Left renal pelvis (tissue), 4 donors: ENCODE data around the gene TEX30. TPM values are rescaled to one million over a fixed set of nuclear protein-coding genes. Genes with fewer than 3 reads are reported as not detected.
"Not testable (repeated sequence)": the region's sequence is repeated elsewhere in the genome, so short reads cannot be mapped to it uniquely, and the experiment has no call there.

Source experiments
- DNase-seq, 4 donors: peaks; one replicate each; pipeline ENCODE4 v3.0.0-alpha.2; 2013; ENCODE audit warnings: low read depth in 4 of 4, low spot score in 3 of 4
- polyA plus RNA-seq, 4 donors: library from polyadenylated mRNA; unstranded; fragments of 120-200 nt; gene quantifications; one replicate each; pipeline ENCODE4 v1.2.1, GENCODE V29; 2013; ENCODE audit not compliant: insufficient read length in 4 of 4

TEX30 gene
- polyA plus RNA-seq, 4 donors: 21.5 to 34.8 (median 32.3) TPM

GRCh38 chr13:102780656-102781055, 7.1 kb upstream of the TEX30 start:
- not testable (repeated sequence) for DNase-seq

DNA sequence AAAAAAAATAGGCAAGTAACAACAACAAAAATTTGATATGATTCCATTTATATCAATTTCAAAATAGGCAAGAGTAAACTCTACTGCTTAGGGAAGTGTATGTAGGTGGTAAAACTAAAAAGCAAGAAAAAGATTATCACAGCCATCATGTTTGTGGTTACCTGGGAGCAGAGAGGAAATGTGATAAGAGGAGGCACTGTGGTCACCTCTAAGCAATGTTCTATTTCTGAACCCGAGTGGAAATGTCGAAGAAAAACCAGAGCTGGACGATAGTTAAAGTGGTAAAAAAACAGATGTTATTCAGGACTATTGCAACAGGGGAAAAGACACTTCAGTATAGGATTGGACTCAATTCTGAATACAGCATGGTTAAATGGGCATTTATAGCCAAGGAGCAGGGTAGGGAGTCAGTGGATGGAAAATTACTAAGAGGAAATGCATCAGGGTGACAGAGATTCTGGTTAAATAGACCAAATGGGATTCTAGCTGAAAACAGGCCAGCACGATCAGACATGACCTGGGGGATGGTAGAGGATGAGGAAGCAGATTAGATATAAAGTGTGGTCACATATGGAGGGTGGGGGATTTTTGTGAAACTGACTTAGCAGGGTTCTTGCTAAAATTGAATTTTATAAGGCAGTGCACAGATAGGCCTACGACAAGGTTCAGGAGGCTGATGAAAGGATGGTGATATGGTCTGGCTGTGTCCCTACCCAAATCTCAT, 6.0 kb upstream of the TEX30 start:
- DNase-seq: no peak

DNA sequence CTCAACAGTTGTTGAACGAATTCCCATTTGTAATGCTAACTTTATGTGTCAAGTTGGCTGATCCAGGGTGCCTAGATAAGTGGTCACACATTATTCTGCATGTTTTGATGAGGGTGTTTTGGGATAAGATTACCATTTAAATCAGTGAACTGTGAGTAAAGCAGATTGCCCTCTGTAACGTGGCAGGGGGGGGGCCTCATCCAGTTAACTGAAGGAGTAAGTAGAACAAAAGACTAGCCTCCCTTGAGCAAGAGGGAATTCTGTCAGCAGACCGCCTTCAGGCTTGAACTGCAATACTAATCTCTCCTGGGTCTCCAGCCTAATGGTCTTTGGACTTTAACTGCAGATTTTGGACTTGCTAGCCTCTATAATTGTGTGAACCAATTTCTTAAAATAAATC, 4.2 kb upstream of the TEX30 start:
- no peak for DNase-seq

DNA sequence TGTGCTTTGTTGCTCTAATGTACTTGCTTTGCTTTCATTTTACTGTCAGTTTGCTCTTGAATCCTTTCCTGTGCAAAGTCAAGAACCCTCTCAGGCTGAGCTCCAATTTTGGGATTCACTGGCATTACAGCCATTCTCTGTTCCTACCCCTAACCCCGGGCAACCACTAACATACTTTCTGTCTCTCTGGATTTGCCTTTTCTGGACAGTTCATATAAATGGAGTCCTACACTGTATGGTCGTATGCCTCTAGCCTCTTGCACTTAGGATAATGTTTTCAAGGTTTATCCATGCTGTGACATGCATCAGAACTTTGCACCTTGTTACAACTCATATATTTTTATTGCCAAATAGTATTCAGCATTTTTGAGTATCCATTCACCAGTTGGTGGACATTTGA, 2.7 kb upstream of the TEX30 start:
- DNase-seq: no peak

DNA sequence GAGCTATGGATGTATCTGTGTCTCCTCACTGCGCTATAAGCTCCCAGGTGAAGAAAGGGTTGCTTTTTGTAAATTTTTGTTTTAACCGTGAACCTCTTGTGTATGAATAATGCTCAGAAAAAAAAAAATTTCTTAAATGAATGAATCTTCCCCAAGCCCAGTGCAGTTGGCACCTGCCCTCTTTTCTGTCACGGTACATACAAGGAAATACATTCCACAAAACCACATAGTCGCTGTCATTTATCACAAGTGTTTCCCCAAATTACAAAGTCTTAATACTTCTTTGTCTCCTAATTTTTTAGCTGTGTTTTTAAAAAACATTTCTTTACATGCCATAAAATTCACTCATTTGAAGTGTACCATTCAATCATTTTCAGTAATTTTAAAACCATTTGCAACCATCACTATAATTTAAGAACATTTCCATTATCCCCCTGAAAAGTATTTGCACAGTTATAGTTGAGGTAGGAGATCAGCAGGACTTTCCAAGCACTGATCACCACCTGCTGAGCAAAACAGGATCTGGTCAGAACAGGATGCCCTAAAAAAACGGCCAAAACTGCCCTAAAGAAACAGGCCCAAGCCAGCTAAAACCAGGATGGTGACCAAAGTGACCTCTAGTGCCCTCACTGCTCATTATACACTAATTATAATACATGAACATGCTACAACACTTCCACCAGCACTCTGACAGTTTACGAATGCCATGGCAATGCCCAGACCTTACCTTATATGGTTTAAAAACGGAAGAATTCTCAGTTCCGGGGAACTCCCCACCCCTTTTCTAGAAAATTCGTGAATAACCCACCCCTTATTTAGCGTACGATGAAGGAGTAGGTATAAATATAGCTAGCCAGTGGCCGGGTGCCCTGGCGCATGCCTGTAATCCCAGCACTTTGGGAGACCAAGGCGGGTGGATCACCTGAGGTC, 1.3 kb upstream of the TEX30 start:
- no peak for DNase-seq

GRCh38 chr13:102774214-102774568, 605 bp upstream of the TEX30 start:
- no peak for DNase-seq

- no peak for DNase-seq
Measured at GRCh38 chr13:102772042-102772425, 1.6 kb downstream of the TEX30 start.

- DNase-seq: no peak
Measured at GRCh38 chr13:102771298-102772041, 2.1 kb downstream of the TEX30 start.

- DNase-seq: no peak
Measured at GRCh38 chr13:102770435-102770834, 3.2 kb downstream of the TEX30 start.

DNA sequence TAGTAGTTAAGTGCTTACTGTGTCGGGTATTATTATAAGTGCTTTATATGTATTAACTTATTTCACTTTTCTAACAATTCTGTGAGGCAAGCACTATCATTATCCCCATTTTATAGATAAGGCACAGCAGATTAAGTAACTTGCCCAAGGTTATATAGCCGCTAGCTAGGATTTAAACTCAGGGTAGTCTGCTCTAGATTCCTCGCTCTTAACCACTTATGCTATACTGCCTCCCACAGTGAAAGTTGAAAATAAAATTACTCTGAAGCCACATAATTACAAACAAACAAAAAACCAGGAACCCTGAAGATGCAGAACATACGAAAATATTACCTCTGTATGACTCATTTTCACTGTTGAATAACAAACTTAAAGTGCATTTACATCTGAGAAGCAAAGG, 3.9 kb downstream of the TEX30 start:
- DNase-seq: no peak

DNA sequence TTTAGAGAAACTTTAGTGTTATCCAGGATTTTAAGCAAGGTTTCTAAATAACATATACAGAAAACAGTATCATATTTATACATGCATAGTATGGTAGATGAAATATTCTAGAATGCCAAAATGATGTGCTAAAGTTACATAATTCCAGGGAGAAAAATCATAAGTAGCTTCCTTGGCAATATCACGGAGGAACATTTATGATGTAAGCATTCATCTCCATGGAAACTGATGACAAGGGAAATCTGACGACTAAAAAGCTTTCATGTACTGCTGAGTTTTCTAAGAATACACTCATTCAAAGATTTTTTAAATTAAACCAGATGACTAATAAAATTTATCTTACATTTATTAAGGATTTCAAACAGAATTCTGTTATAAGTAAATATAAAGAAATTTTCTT, 4.7 kb downstream of the TEX30 start:
- DNase-seq: no peak

GRCh38 chr13:102763741-102764140, 9.8 kb downstream of the TEX30 start:
- DNase-seq: no peak

DNA sequence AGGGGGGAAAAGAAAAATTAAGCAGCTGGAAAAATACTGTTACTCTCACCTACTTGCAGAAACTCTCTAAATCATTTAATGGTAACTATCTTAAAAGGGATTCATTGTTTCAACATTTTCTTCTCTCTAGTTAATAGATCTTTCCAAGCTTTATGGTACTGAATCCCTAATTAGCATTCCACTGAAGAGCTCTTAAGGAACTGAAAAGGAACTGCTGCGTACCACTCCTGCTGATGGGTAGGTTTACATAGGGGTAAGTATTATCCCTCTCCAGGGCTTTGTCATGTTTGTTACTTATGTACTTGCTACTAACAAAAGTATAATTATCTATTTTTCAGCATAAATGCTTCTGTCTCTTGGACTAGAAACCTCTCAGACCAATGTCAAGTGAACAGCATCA, 12.5 kb downstream of the TEX30 start:
- no peak for DNase-seq

GRCh38 chr13:102758842-102759241, 14.7 kb downstream of the TEX30 start:
- no peak for DNase-seq

DNA sequence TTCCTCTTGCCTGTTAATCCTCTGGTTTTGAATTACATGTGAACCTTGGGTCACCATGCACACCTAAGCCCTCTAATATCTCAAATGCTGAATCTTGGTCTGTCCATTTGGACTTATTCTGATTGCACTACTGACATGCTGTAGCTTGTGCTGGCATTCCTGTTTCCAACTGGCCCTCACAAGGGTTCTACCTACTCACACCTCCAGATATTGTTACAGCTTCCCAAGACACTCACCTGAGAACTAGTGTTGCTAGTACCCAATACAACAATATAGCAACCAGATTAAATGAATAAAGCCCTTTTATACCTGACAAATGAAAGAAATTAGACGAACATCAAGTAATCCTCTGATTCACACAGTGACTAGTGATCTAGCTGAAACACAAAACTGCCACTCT, 16.6 kb downstream of the TEX30 start:
- no peak for DNase-seq

DNA sequence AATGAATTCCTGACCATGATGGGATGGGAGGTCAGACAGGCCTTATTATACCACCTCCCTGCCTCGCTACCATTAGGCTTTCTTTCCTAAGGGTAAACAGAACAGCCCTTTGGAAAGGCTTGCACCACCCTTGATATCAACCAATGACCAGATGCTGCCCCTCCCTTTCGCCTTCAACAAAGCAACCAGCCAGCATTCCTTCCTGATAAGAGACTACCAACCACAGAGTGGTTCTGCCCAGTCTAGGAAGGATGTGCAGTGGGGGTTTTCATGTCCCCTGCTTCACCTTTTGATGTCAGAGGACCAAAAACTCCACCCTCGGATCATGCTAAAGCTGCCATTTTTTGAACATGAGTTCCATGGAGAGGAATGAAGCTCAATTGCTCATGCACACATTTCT, 21.7 kb downstream of the TEX30 start:
- no peak for DNase-seq

DNA sequence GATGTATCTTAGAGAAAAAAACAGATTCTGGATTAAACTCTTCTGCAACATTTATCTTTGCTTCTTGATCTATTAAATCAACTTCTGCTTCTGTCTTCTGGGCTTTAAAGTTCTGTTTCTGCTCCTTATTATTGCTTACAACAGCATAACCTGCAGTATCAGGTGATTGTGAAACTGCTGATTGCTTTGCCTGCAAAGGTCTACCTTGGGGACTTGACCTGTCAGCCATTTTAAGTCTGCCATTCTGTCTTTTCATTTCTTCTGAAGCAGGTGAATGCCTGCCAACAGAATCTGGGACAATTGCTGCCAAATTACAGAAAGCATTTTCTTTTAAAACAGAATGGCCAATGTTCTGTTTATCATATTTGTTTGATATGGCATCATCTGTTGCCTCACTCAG, 31.1 kb downstream of the TEX30 start:
- no peak for DNase-seq

- no peak for DNase-seq
Measured at GRCh38 chr13:102742101-102742500, 31.5 kb downstream of the TEX30 start.

DNA sequence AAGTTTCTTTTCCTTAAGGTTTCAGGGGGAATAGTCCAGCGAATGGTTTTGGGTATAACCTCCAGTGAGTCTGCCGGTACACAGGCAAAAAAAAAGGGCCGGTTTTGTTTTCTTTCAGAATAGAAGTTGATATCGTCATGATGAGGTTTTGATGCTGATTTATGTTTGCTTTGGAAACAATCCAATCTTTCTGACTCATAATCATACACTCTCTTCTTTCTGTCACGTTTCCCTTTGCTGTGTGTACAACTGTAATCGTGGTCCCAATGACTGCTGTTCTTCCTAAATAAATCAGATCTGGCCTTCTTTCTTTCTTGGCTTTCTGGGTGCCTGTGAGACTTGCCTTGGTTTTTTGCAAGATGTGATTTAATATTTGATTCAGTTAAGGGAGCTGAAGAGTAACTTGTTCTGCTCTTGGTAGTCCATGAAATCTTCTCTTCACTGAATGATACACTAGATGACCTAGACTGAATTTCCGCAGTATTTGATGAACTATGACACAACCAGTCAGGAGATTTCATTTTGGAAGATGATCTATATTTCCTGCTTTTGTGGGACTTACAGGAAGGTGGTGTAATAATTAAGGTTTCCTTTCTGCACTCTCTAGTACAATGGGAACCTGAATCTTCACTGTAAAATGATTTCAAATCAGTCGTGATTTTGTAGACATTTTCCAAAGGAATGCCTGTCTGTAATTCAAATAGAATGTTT, 43.9 kb downstream of the TEX30 start:
- DNase-seq: no peak

- no peak for DNase-seq
Measured at GRCh38 chr13:102726430-102726829, 47.2 kb downstream of the TEX30 start.

DNA sequence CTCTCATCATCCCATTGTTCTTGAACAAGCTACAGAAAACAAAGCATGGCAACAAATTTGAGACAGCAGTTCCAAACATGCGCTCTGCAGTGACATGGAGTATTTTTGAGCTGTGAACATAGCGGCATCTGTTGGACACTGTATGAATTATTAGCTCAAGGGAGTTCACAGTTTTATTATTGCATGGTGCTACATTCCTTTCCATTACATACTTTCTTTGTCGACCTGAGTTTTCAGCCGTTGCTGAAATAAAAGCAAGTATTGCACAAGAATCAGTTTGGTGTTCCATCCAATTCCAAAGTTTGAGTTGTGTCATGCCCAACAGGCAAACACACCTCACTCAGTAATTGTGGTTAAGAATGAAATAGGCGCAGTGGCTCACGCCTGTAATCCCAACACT, 48.7 kb downstream of the TEX30 start:
- DNase-seq: peak in 2 of 4 donors; percentile 24
